Measurements from ENCODE around the gene RASL10A.

Gene RASL10A

DNA sequence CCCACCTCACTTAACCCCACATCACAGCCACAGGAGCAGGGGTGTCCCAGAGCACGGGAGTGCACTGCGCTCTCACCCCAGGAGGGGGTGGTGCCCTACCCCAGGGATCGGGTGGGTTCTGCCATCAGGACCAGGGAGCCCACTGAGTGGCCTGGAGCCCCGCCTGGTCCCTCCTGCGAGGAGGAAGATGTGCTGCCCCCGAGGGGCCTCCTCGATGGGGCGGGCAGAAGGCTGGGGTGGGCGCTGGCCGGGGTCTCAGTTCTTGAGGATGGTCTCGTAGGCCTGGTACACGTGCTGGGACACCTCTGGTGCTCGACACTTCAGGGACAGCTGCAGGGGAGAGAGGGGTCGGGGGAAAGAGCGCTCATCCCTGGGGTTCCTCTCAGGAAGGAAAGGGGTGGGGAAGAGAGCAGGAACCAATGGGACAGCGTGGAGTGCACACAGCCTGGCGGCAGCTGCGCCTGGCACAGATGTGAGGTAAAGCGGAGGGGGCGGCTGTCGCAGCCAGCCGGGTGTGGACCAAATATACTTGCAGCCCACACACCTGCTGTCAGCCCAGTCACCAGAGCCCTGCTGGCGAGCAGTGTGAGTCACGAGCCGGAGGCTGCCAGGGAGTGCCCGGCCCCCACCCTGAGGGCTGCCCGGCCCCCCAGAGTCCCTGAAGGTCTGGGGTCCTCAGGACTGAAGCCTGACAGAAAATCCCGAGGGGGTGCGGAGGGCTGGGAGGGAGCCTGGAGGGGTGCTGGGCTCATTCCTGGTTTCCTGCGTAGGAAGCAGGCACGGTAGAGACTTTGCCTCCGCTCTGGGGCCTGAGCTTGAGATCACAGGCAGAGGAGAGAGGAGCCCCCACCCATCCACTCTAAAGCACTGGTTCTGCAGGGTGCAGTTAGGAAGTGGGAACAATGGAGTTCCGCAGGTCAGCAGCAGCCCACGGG lies 13.3 kb upstream of the RASL10A start:
- H3K36me3 Mint-ChIP-seq (ENCODE audit: low read depth), result peaks cover 9% of the 10 kb centered on the region
- no peaks in the 10 kb centered on the region for H3K27me3 Mint-ChIP-seq (ENCODE audit: low read depth, poor library complexity)
- DNase-seq, result no peak
- TF ChIP-seq, protein P1, sequence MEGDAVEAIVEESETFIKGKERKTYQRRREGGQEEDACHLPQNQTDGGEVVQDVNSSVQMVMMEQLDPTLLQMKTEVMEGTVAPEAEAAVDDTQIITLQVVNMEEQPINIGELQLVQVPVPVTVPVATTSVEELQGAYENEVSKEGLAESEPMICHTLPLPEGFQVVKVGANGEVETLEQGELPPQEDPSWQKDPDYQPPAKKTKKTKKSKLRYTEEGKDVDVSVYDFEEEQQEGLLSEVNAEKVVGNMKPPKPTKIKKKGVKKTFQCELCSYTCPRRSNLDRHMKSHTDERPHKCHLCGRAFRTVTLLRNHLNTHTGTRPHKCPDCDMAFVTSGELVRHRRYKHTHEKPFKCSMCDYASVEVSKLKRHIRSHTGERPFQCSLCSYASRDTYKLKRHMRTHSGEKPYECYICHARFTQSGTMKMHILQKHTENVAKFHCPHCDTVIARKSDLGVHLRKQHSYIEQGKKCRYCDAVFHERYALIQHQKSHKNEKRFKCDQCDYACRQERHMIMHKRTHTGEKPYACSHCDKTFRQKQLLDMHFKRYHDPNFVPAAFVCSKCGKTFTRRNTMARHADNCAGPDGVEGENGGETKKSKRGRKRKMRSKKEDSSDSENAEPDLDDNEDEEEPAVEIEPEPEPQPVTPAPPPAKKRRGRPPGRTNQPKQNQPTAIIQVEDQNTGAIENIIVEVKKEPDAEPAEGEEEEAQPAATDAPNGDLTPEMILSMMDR (IDR thresholded peaks at IDR 0.05), result no peak
- H3K9me3 Mint-ChIP-seq, result no peaks in the 10 kb centered on the region
- H3K27ac Mint-ChIP-seq, result peak overlapping the region; percentile 71
- peaks cover 36% of the 10 kb centered on the region for H3K4me1 Mint-ChIP-seq
- H3K4me3 Mint-ChIP-seq, result no peak overlapping the region

DNA sequence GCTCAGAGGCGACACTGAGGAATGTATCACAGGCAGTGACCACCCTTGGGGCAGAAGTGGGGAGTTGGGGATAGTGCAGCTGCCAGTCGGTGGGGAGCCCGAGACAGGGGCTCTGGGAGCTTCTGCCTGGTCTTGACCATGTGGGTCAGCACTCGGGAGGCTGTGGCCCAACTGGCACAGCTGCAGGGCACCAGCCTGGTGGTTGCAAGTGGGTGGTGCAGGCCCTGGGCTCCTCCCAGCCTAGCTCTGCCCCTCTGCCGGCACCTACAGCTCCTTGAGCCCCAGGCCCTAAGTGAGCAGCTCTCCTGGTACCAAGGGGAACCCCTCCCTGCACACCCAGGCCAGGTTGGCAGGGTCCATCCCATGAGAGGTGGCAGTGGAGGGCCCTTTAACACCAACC lies 12.6 kb upstream of the RASL10A start:
- H3K9me3 Mint-ChIP-seq, result no peaks in the 10 kb centered on the region
- TF ChIP-seq, protein P1 (IDR thresholded peaks at IDR 0.05), result no peak
- no peaks in the 10 kb centered on the region for H3K27me3 Mint-ChIP-seq (ENCODE audit: low read depth, poor library complexity)
- no peak overlapping the region for H3K27ac Mint-ChIP-seq
- H3K4me3 Mint-ChIP-seq, result no peak overlapping the region
- peaks cover 36% of the 10 kb centered on the region for H3K4me1 Mint-ChIP-seq
- DNase-seq, result no peak
- H3K36me3 Mint-ChIP-seq (ENCODE audit: low read depth), result peaks cover 3% of the 10 kb centered on the region

DNA sequence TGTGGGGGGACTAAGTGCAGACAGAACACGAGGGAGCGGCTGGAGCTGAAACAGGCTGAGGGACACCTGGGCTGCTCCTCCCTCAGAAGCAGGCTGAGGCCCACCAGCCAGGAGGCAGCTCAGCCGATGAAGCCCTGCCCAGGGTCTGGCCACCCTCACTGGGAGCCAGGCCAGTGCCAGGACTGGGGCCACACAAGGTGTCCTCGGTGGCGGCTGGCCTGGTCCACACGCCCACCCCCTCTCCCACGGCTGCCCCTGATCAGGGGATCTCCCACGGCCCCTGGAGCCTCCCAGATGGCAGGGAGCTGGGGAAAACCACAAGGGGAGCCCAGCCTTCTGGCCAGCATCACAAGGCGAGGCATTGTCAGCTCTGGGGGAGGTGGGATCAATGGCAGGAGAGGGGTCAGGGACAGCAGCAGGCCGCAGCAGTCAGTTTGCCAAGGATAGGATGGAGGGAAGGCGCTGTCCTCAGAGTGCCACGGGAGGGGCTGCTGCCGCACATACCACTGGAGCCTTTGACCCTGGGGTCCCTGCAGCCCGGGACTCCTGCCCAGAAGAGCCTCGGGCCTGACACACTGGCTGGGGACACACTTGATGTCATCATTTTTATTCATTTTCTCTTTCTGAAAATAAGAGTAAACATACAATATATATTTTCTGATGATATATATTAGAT lies 11.7 kb upstream of the RASL10A start:
- TF ChIP-seq, protein P1 (IDR thresholded peaks at IDR 0.05), result no peak
- no peaks in the 10 kb centered on the region for H3K9me3 Mint-ChIP-seq
- DNase-seq, result no peak
- no peak overlapping the region for H3K27ac Mint-ChIP-seq
- peaks cover 3% of the 10 kb centered on the region for H3K36me3 Mint-ChIP-seq (ENCODE audit: low read depth)
- peaks cover 32% of the 10 kb centered on the region for H3K4me1 Mint-ChIP-seq
- no peak overlapping the region for H3K4me3 Mint-ChIP-seq
- no peaks in the 10 kb centered on the region for H3K27me3 Mint-ChIP-seq (ENCODE audit: low read depth, poor library complexity)

DNA sequence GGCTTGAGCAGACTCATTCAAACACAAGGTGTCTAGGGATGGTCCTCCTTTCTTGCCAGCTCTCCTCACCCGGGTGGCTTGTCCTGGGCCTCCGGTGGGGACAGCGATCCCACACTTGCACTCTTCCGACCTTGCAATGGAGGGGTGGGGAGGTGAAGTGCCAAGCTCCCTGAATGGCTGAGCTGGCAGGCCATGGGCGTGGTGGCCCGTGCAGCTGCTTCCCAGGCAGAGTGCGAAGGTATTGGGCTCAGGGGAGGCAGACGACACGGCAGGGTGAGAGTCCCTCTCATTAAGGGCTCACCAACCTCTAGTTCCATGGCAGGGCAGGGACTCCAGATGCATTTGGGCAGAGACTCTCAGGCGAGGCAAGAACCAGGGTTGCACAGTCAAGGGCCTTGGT lies 11.0 kb upstream of the RASL10A start:
- DNase-seq, result no peak
- Mint-ChIP-seq H3K36me3 (ENCODE audit: low read depth) (peaks cover 3% of the 10 kb centered on the region), H3K4me3 (no peak overlapping the region), H3K4me1 (peaks cover 24% of the 10 kb centered on the region), H3K9me3 (no peaks in the 10 kb centered on the region), H3K27me3 (ENCODE audit: low read depth, poor library complexity) (no peaks in the 10 kb centered on the region), H3K27ac (peak overlapping the region; percentile 16)
- TF ChIP-seq, protein P1 (IDR thresholded peaks at IDR 0.05), result no peak

DNA sequence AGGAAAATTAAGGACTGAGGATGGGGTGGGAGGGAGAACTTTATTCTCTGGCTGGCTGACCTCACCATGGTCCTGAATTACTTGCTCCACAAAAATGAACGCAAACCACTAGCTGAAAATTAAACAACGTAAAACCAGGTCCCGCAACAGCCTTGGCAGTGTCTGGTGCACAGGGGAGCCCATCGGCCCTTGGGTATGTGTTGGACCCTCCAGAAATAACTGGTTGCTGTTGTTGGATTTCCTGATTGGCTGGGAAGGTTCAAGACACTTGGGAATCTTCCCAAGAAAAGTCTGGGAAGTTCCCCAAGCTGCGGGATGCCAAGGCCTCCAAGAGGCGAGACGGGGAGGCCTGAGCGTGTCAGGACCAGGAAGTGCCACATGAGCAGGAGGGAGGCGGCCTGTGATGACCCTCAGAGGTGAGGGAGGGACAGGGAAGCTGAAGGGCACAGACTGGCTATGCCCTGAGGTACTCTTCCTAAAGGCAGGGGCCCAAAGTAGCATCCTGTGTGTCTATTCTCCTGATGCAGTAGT lies 10.4 kb upstream of the RASL10A start:
- Mint-ChIP-seq H3K9me3 (no peaks in the 10 kb centered on the region), H3K4me3 (no peak overlapping the region), H3K4me1 (peaks cover 18% of the 10 kb centered on the region), H3K36me3 (ENCODE audit: low read depth) (peaks cover 3% of the 10 kb centered on the region), H3K27me3 (ENCODE audit: low read depth, poor library complexity) (no peaks in the 10 kb centered on the region), H3K27ac (no peak overlapping the region)
- TF ChIP-seq, protein P1 (IDR thresholded peaks at IDR 0.05), result no peak
- no peak for DNase-seq
